ENCODE measurements around the gene DECR2. TPM values are rescaled to one million over a fixed set of nuclear protein-coding genes. Genes with fewer than 3 reads are reported as not detected.

DECR2 gene
- total RNA-seq, 6 donors from 2014 or later: 8.6 to 22.4 (median 14.6) TPM

- ATAC-seq (ENCODE audit: low FRiP score in 2 of 2) (peak; percentile 45 to 54), DNase-seq (peak; percentile 37 to 92)
- TF ChIP-seq POLR2AphosphoS5 (IDR thresholded peaks at IDR 0.05) (peak in 1 of 2 donors; percentile 2), EP300 (IDR thresholded peaks at IDR 0.05) (no peak)
- H3K4me1 ChIP-seq: peaks cover 18 to 35% (median 31%) of the 10 kb centered on the region in 4 donors
- 14 to 23% methylated on average over 12 to 30 of the region's 31 CpGs for WGBS, 2 donors
- peak overlapping the region; percentile 47 to 93 (median 78) for H3K4me3 ChIP-seq
- H3K9me3 ChIP-seq: no peaks in the 10 kb centered on the region
- H3K27me3 ChIP-seq: no peaks in the 10 kb centered on the region
- no peaks in the 10 kb centered on the region for H3K36me3 ChIP-seq
- peak overlapping the region; percentile 84 to 93 (median 92) for H3K27ac ChIP-seq
These were observed 23.0 kb downstream of the DECR2 start for GRCh38 chr16:424623-425081.

GRCh38 chr16:425082-425718 is 23.5 kb downstream of the DECR2 start, which contains the start of gene RAB11FIP3:
Gene RAB11FIP3, plus strand, starts transcription at chr16:425649. Its CDS starts 358 bp downstream, at chr16:426007.
- Histone ChIP-seq H3K4me3 (peak within 1 kb of the TSS; percentile 47 to 93 (median 78)), H3K9me3 (no peaks in the 10 kb centered on the region), H3K4me1 (peaks cover 18 to 35% (median 31%) of the 10 kb centered on the region in 4 donors), H3K27ac (peak within 1 kb of the TSS; percentile 84 to 93 (median 92)), H3K27me3 (no peaks in the 10 kb centered on the region), H3K36me3 (no peaks in the 10 kb centered on the region)
- TF ChIP-seq POLR2A (IDR thresholded peaks at IDR 0.05) (peak; percentile 22 to 78 (median 56)), CTCF (IDR thresholded peaks at IDR 0.05) (peak in 3 of 6 experiments; percentile 26 to 42 (median 37)), EP300 (IDR thresholded peaks at IDR 0.05) (no peak), POLR2AphosphoS5 (IDR thresholded peaks at IDR 0.05) (peak; percentile 63 to 75)
- ATAC-seq (ENCODE audit: low FRiP score in 2 of 2): peak; percentile 88 to 95
- peak; percentile 83 to 97 for DNase-seq
- 0 to 1% methylated on average over 14 to 16 of the region's 77 CpGs for WGBS, 2 donors

- no CpG with 5 or more reads among the region's 63 CpGs for WGBS, 2 donors
These were observed 24.0 kb downstream of the DECR2 start for GRCh38 chr16:425740-426114.

GRCh38 chr16:426115-426905 is 24.6 kb downstream of the DECR2 start:
- peak in 1 of 2 donors; percentile 88 for DNase-seq
- H3K27ac ChIP-seq: peak overlapping the region in 2 of 4 donors; percentile 2 to 84
- H3K27me3 ChIP-seq: no peaks in the 10 kb centered on the region

More at GRCh38 chr16:425740-426114, 24.0 kb downstream of the DECR2 start:
- no peaks in the 10 kb centered on the region for H3K9me3 ChIP-seq
- DNase-seq (peak in 1 of 2 donors; percentile 91), ATAC-seq (ENCODE audit: low FRiP score in 2 of 2) (peak in 1 of 2 donors; percentile 36)
- H3K27me3 ChIP-seq: no peaks in the 10 kb centered on the region
- TF ChIP-seq POLR2A (IDR thresholded peaks at IDR 0.05): no peak
- no peaks in the 10 kb centered on the region for H3K36me3 ChIP-seq
- H3K4me1 ChIP-seq: peaks cover 18 to 35% (median 31%) of the 10 kb centered on the region in 4 donors
- H3K4me3 ChIP-seq: peak overlapping the region; percentile 47 to 93 (median 78)
- H3K27ac ChIP-seq: peak overlapping the region; percentile 84 to 93 (median 92)

GRCh38 chr16:426906-427249 is 25.2 kb downstream of the DECR2 start:
- no peak for TF ChIP-seq EP300 (IDR thresholded peaks at IDR 0.05)
- no peak for TF ChIP-seq POLR2AphosphoS5 (IDR thresholded peaks at IDR 0.05)
- TF ChIP-seq POLR2A (IDR thresholded peaks at IDR 0.05): no peak
- no peak for TF ChIP-seq CTCF (IDR thresholded peaks at IDR 0.05)
- Histone ChIP-seq H3K4me1 (peaks cover 18 to 35% (median 31%) of the 10 kb centered on the region in 4 donors), H3K4me3 (peak overlapping the region; percentile 47 to 93 (median 66)), H3K27ac (no peak overlapping the region), H3K27me3 (no peaks in the 10 kb centered on the region), H3K36me3 (no peaks in the 10 kb centered on the region), H3K9me3 (no peaks in the 10 kb centered on the region)
- no peak for DNase-seq
- ATAC-seq (ENCODE audit: low FRiP score in 2 of 2): no peak
- WGBS, 2 donors: 21 to 28% methylated on average over 6 to 8 of the region's 13 CpGs

More at GRCh38 chr16:426115-426905, 24.6 kb downstream of the DECR2 start:
- Histone ChIP-seq H3K9me3 (no peaks in the 10 kb centered on the region), H3K4me1 (peaks cover 18 to 35% (median 31%) of the 10 kb centered on the region in 4 donors), H3K4me3 (peak overlapping the region; percentile 47 to 93 (median 66)), H3K36me3 (no peaks in the 10 kb centered on the region)
- ATAC-seq (ENCODE audit: low FRiP score in 2 of 2): no peak
- no peak for TF ChIP-seq POLR2A (IDR thresholded peaks at IDR 0.05)
- TF ChIP-seq CTCF (IDR thresholded peaks at IDR 0.05): no peak
- no peak for TF ChIP-seq EP300 (IDR thresholded peaks at IDR 0.05)
- no peak for TF ChIP-seq POLR2AphosphoS5 (IDR thresholded peaks at IDR 0.05)
- WGBS, 2 donors: 0 to 3% methylated on average over 17 to 37 of the region's 97 CpGs
